HG03565 (cell line): Measurements from ENCODE around the gene SWT1.
"Not testable (repeated sequence)": the region's sequence is repeated elsewhere in the genome, so short reads cannot be mapped to it uniquely, and the experiment has no call there.

ENCODE experiments used
- ATAC-seq: cut with Tn5 transposase; IDR thresholded peaks from one replicate; pipeline ENCODE4 v1.9.1; 2021; ENCODE audit warnings: mild to moderate bottlenecking, moderate library complexity; ENCODE audit not compliant: unreplicated experiment

The SWT1 gene

GRCh38 chr1:185162491-185162890, 5.5 kb downstream of the SWT1 start:
- ATAC-seq, result no peak

DNA sequence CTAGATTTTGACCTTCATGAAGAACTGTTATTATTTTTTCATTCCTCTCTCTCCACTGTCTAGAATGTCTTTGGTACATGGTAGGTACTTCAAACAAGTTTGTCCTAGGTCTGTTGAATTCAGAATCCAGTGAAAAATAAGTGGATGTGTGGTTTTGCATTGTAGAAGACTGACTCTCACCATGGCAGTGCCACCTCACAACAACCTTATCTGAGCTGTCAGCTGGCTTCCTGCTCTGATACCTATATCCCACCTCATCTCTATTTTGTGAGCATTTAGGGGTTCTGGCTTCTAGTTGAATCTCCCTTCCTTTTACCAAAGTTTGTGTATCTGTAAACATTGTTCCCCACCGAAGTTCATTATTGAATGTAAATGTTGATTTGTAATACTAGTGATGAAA, 9.1 kb downstream of the SWT1 start:
- no peak for ATAC-seq

DNA sequence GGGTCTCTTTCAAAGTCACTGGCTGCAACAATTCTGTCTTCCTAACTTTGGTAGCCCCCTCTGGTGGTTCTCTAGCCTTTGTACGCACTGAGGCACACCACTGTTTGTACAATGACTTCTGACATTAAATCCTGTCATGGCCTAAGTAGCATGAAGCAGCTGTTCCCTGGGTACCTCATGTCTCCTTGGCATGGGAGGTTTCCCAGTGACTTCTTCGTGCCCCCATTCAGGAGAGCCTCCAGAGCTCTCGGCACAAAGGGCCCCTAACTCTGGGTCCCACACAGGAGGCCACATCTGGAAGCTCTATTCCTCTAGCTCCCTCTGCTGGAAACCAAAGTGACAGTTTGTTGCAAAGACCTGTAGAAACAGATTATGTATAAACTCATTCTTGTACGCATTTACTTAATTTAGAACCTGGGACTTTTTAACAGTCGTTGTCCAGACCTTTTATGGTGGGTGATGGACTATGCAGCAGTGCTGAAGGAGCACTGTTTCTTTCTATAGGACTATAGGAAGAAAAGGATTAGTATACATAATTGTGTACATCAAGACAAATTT, 13.4 kb downstream of the SWT1 start:
- peak; percentile 79 for ATAC-seq

DNA sequence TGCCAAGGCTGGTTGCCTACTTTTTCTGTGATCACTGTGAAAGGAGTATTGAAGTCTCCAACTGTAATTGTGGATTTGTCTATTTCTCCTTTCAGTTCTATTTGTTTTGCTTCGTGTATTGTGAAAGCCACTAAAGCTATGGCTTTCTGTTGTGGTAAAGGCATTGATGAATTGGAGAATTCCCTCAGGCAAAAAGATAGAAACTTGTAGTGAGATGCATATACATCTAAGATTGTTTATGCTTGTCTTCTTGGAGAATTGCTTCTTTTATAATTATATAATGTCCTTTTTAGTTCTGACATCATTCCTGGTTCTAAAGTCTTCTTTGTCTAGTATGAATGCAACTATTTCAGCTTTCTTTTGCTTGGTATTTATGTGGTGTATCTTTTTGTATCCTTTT, 36.8 kb downstream of the SWT1 start:
- no peak for ATAC-seq

- ATAC-seq, result not testable (repeated sequence)
Observed at GRCh38 chr1:185198712-185199111, 41.7 kb downstream of the SWT1 start.

GRCh38 chr1:185200889-185201288, 43.9 kb downstream of the SWT1 start:
- no peak for ATAC-seq

DNA sequence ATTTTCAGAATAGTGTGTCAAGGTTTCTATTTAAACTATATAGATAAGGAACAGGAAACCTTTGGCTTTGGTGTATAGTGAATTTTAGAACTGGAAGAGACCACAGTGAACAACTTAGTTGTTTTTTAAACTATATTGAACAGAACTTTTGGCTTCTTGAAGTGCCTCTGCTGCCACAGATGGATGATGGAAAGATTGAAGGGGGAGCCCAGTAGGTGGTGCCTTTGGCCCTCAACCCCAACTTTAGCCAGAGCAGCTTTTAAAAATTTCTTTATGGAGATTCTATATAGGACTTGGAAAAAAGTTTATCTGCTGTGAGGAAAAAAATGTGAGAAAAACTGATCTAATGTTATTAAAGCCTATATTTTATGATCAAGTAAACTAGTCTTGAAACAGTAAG, 50.2 kb downstream of the SWT1 start:
- no peak for ATAC-seq

DNA sequence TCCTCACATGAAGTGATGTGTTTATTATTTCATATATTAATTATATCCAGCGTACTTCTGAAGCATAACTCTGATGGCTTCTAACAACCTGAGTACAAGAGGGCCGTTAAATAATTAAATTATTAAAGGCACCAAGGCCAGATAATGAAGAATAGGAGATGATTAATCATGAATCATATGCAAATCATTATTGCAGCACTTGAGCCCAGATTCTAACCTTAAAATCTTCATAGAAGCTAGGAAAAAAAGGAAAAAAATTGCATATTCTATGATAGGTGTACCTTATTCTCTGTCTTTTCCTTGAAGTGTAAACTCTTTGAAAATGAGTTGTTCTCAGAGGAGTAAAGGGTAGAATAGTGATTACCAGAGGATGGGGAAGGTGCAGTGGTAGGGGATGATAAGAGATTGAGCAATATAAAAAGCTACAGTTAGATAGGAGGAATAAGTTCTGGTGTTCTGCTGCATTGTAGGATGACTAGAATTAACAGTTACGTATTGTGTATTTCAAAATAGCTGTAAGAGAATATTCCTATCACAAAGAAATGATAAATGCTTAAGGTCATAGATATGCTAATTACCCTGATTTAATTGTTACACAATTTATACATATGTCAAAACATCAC, 51.1 kb downstream of the SWT1 start:
- no peak for ATAC-seq

DNA sequence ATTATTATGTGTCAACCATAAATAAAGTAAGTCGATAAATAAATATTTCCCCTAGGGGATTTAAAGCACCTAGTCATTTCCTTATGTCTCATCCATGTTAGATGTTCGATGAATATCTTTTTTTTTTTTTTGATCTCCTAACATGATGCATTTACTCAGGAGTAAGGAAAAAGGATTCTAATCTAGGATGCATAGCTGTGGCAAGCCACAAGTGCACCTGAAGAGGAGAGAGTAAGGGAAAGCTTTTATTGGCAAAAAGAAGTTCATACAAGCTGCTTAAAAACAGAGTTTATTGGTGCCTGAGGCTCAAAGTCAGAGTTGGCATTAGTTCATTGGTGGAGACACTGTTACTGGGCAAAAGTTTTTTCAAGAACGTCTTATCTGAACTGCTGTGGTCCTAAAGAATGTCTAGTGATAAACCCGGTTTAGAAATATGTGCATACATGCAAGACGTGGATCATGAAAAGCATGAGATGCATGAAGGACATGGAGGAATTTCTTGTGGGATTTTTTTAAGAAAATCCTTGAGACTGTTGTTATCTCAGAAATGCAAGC, 51.7 kb downstream of the SWT1 start:
- no peak for ATAC-seq

- not testable (repeated sequence) for ATAC-seq
Observed at GRCh38 chr1:185209357-185209756, 52.4 kb downstream of the SWT1 start.

GRCh38 chr1:185213091-185213490, 56.1 kb downstream of the SWT1 start:
- ATAC-seq, result no peak

GRCh38 chr1:185215911-185216310, 58.9 kb downstream of the SWT1 start:
- no peak for ATAC-seq

- no peak for ATAC-seq
Observed at GRCh38 chr1:185224132-185224531, 67.2 kb downstream of the SWT1 start.

DNA sequence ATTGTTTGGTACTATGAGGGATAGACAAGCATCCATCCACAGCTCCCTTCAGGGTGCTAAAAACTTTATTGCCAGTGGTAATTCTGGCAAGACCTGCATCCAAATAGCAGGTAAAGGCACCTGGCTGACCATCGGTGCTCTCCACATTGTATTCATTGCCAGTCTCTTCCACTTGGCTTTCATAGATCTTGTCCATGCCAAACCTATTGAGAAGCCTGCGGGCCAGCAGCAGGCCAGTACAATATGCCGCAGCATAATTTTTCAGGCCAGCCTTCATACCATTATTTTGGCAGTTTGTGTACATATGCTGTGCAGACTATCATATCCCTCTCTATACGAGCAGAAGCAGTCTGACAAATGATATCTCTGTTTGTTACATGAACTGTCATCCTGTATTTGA, 70.2 kb downstream of the SWT1 start:
- ATAC-seq, result no peak

GRCh38 chr1:185228979-185229378, 72.0 kb downstream of the SWT1 start:
- ATAC-seq, result no peak

GRCh38 chr1:185229981-185230380, 73.0 kb downstream of the SWT1 start:
- no peak for ATAC-seq

GRCh38 chr1:185232874-185233273, 75.9 kb downstream of the SWT1 start:
- ATAC-seq, result no peak

GRCh38 chr1:185234183-185234582, 77.2 kb downstream of the SWT1 start:
- ATAC-seq, result not testable (repeated sequence)

- ATAC-seq, result not testable (repeated sequence)
Observed at GRCh38 chr1:185237176-185237575, 80.2 kb downstream of the SWT1 start.

GRCh38 chr1:185237661-185238060, 80.7 kb downstream of the SWT1 start:
- ATAC-seq, result no peak

DNA sequence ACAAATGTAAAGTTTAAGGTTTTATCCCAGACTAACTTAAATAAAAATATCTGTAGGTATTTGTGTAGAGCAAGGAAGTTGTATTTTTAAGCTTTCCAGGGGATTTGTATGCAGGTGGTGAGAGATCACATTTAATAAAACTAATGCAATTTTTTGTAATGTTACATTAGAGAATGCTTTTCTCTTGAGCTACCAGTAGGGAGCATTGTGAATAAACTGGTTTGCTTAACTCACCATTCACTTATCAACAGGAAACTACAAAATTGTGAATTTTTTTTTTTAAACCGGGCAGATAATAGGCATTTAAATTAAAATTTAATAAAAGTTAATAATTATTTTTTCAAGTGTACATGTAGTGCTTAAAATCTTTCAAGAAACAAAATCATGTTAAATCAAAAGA, 81.5 kb downstream of the SWT1 start:
- no peak for ATAC-seq

DNA sequence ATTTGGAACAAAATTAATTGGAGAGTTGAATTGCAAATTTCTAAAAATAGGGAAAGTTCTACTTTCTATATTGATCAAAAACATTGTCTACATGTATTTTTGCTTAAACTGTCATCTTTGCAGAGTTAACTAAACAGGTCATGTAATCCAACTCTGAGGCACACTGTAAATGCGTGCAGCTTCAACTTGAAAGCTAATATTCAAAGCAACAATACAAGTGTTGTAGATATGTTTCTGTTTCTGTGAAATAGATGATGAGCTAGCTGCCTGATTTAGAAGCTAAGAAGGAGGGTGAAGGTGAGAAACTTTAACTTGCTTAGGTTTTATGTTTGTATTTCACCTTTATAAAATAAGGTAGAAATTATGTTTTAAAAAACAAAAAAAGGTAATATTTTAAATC, 82.9 kb downstream of the SWT1 start:
- no peak for ATAC-seq

DNA sequence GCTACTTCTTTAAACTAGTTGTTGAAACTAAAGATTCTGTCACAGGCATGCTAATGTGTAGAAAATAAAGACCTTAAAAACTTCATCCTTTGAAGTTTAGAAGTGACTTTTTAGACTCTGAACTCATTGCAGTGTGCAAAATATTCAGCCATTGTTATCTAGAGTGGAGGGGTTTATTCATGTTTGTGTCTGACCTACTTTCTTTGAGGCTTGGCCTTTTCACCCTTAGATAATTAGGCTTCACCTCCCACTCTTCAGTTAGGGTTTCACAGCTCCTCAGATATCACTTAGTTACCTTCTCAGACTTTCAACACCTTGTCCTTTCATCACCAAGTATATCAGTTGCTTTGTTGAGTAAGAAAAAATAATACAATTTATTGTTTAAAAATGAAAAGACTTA, 84.2 kb downstream of the SWT1 start:
- no peak for ATAC-seq
